ENCODE data around the gene RTP3. TPM values are rescaled to one million over a fixed set of nuclear protein-coding genes. Genes with fewer than 3 reads are reported as not detected.

Gene RTP3
- total and polyA plus RNA-seq, 7 donors: not detected

- no peak overlapping the region for H3K4me3 ChIP-seq
- peaks cover 5 to 28% (median 22%) of the 10 kb centered on the region in 3 donors for H3K27me3 ChIP-seq
- DNase-seq: no peak
- H3K9me3 ChIP-seq: no peaks in the 10 kb centered on the region
- intact Hi-C loops (cut with DNase I): no loop called here
- H3K4me1 ChIP-seq: no peaks in the 10 kb centered on the region
- H3K27ac ChIP-seq: no peak overlapping the region
- TF ChIP-seq EP300 (IDR thresholded peaks at IDR 0.05) (no peak), CTCF (IDR thresholded peaks at IDR 0.05) (no peak), POLR2AphosphoS5 (IDR thresholded peaks at IDR 0.05) (no peak), POLR2A (IDR thresholded peaks at IDR 0.05) (no peak)
- H3K36me3 ChIP-seq: no peaks in the 10 kb centered on the region
- 93 to 94% methylated on average over 4 of the region's 4 CpGs for WGBS, 2 donors
Observed at GRCh38 chr3:46467562-46467961, 30.2 kb upstream of the RTP3 start.

- intact Hi-C loops (cut with DNase I): no loop called here
- Histone ChIP-seq H3K27me3 (peaks cover 5 to 14% (median 8%) of the 10 kb centered on the region in 3 donors), H3K36me3 (no peaks in the 10 kb centered on the region), H3K9me3 (no peaks in the 10 kb centered on the region), H3K4me3 (no peak overlapping the region), H3K4me1 (no peaks in the 10 kb centered on the region), H3K27ac (no peak overlapping the region)
- WGBS, 2 donors: 85 to 90% methylated on average over 6 of the region's 6 CpGs
- TF ChIP-seq EP300 (IDR thresholded peaks at IDR 0.05): no peak
- no peak for TF ChIP-seq CTCF (IDR thresholded peaks at IDR 0.05)
- TF ChIP-seq POLR2AphosphoS5 (IDR thresholded peaks at IDR 0.05): no peak
- TF ChIP-seq POLR2A (IDR thresholded peaks at IDR 0.05): no peak
- DNase-seq: no peak
Observed at GRCh38 chr3:46468753-46469600, 28.8 kb upstream of the RTP3 start.

GRCh38 chr3:46469680-46470357 lies 28.0 kb upstream of the RTP3 start:
- no peak for DNase-seq
- intact Hi-C loops (cut with DNase I): no loop called here
- no peak for TF ChIP-seq POLR2AphosphoS5 (IDR thresholded peaks at IDR 0.05)
- no peak for TF ChIP-seq POLR2A (IDR thresholded peaks at IDR 0.05)
- no peak for TF ChIP-seq CTCF (IDR thresholded peaks at IDR 0.05)
- TF ChIP-seq EP300 (IDR thresholded peaks at IDR 0.05): no peak
- Histone ChIP-seq H3K4me3 (no peak overlapping the region), H3K9me3 (no peaks in the 10 kb centered on the region), H3K36me3 (no peaks in the 10 kb centered on the region), H3K27me3 (peaks cover 0 to 5% (median under 1%) of the 10 kb centered on the region in 3 donors), H3K4me1 (no peaks in the 10 kb centered on the region), H3K27ac (no peak overlapping the region)
- 74% methylated on average over 3 of the region's 3 CpGs for WGBS, 2 donors

GRCh38 chr3:46470831-46471230 lies 26.9 kb upstream of the RTP3 start:
- Histone ChIP-seq H3K9me3 (no peaks in the 10 kb centered on the region), H3K4me3 (no peak overlapping the region), H3K4me1 (no peaks in the 10 kb centered on the region), H3K36me3 (no peaks in the 10 kb centered on the region), H3K27me3 (no peaks in the 10 kb centered on the region), H3K27ac (no peak overlapping the region)
- intact Hi-C loops (cut with DNase I): no loop called here
- no peak for DNase-seq
- 90 to 91% methylated on average over 4 of the region's 4 CpGs for WGBS, 2 donors
- TF ChIP-seq EP300 (IDR thresholded peaks at IDR 0.05) (no peak), CTCF (IDR thresholded peaks at IDR 0.05) (no peak), POLR2A (IDR thresholded peaks at IDR 0.05) (no peak), POLR2AphosphoS5 (IDR thresholded peaks at IDR 0.05) (no peak)

All from sigmoid colon (tissue), 7 donors.